GM12878 (cell line): ENCODE results near the gene DNTT. TPM values are rescaled to one million over a fixed set of nuclear protein-coding genes. Genes with fewer than 3 reads are reported as not detected.

Experiments used
- ATAC-seq: fragments of 200-7000 bp; cut with Tn5 transposase; 3 replicates; pipeline ENCODE4 v1.9.1; 2020; ENCODE audit warnings: mild to moderate bottlenecking, moderate library complexity
- BruUV-seq: library from RNA; stranded (reverse); fragments of 400-500 nt; replicated peaks from 2 replicates; lab custom pipeline; 2021; lab: Mats Ljungman, UMichigan
- CTCF ChIA-PET: fragments of 300-600 bp; sonication (Branson Sonifier 250); formaldehyde crosslinking; extraction: SDS; loops from one replicate; lab custom pipeline; 2021; ENCODE audit warnings: inconsistent platforms; lab: Yijun Ruan, JAX
- POLR2A ChIA-PET: fragments of 350-600 bp; formaldehyde crosslinking; extraction: SDS; loops from one replicate; lab custom pipeline; 2021; ENCODE audit warnings: inconsistent platforms; lab: Charles Lee
- RAD21 ChIA-PET: fragments of 300-600 bp; sonication (Branson Sonifier 250); formaldehyde crosslinking; loops from one replicate; lab custom pipeline; 2023; ENCODE audit warnings: antibody characterized with exemption; ENCODE audit not compliant: unreplicated experiment; lab: Charles Lee
- SMC1A ChIA-PET: fragments of 300-600 bp; sonication (Branson Sonifier 250); formaldehyde crosslinking; loops from one replicate; lab custom pipeline; 2023; ENCODE audit not compliant: unreplicated experiment, uncharacterized antibody; lab: Charles Lee
- DNase-seq: peaks from one replicate; pipeline ENCODE4 v3.0.0-alpha.2; 2011; ENCODE audit warnings: low read depth, low spot score
- FAIRE-seq: peaks from 3 replicates; lab custom pipeline; 2011; peaks lifted over from hg19 to GRCh38; lab: Jason Lieb, UNC
- H2AFZ ChIP-seq: 2 replicates; pipeline ENCODE4 v1.6.0; 2011; ENCODE audit warnings: low read depth, low read length, control low read depth; ENCODE audit not compliant: control insufficient read depth
- H3K27ac ChIP-seq: 2 replicates; pipeline ENCODE4 v1.5.1; 2011; ENCODE audit warnings: control low read depth; ENCODE audit not compliant: control insufficient read depth, insufficient read depth
- H3K27me3 ChIP-seq, 2 experiments: replicated peaks in 1 of 2; 2 replicates each; pipeline versions ENCODE4 v1.6.0 to v1.6.1; 2011; ENCODE audit warnings: low read length in 1 of 2; ENCODE audit not compliant: control insufficient read depth in 2 of 2, insufficient read depth in 2 of 2
- H3K36me3 ChIP-seq, 2 experiments: 2 replicates each; pipeline ENCODE4 v1.5.1; 2011; ENCODE audit warnings: low read length in 1 of 2; ENCODE audit not compliant: control insufficient read depth in 2 of 2, insufficient read depth in 2 of 2
- H3K4me1 ChIP-seq: 2 replicates; pipeline ENCODE4 v1.6.1; 2011; ENCODE audit warnings: mild to moderate bottlenecking, low read length, moderate library complexity, mixed read lengths; ENCODE audit not compliant: control insufficient read depth, insufficient read depth
- H3K4me2 ChIP-seq: 2 replicates; pipeline ENCODE4 v1.6.0; 2011; ENCODE audit warnings: control low read depth; ENCODE audit not compliant: control insufficient read depth, insufficient read depth
- H3K4me3 ChIP-seq: fragments of 200-600 bp; sonication (generic); 2 replicates; pipeline ENCODE4 v1.5.1; 2016
- H3K79me2 ChIP-seq: 2 replicates; pipeline ENCODE4 v1.6.0; 2011; ENCODE audit warnings: low read length; ENCODE audit not compliant: control insufficient read depth, insufficient read depth
- H3K9ac ChIP-seq: 2 replicates; pipeline ENCODE4 v1.8.0; 2011; ENCODE audit warnings: low read length, control low read depth, mixed read lengths; ENCODE audit not compliant: control insufficient read depth, insufficient read depth
- H3K9me3 ChIP-seq: replicated peaks from 3 replicates; pipeline ENCODE4 v1.5.1; 2011; ENCODE audit warnings: mild to moderate bottlenecking, low read length; ENCODE audit not compliant: control insufficient read depth, insufficient read depth
- H4K20me1 ChIP-seq: 2 replicates; pipeline ENCODE4 v1.6.0; 2011; ENCODE audit not compliant: control insufficient read depth, insufficient read depth
- EP300 ChIP-seq, 2 experiments: fragments of 150-350 bp in 1 of 2; IDR thresholded peaks; 2 replicates each; pipeline ENCODE4 v1.6.1; 2011 to 2012; ENCODE audit warnings: low read depth in 2 of 2, low read length in 2 of 2, borderline replicate concordance in 1 of 2, improper control_type of control experiment in 1 of 2, inconsistent platforms in 1 of 2; ENCODE audit not compliant: control insufficient read depth in 1 of 2
- MTA2 ChIP-seq: fragments of 450-650 bp; IDR thresholded peaks from 2 replicates; pipeline ENCODE4 v1.6.1; 2016; ENCODE audit warnings: low read depth, mild to moderate bottlenecking, moderate library complexity
- NBN ChIP-seq: fragments of 450-650 bp; IDR thresholded peaks from 2 replicates; pipeline ENCODE4 v1.6.1; 2016
- NFYA ChIP-seq: IDR thresholded peaks from 2 replicates; pipeline ENCODE4 v1.6.1; 2011; ENCODE audit warnings: low read depth, mild to moderate bottlenecking, low read length, improper control_type of control experiment, borderline replicate concordance
- RFX5 ChIP-seq: IDR thresholded peaks from 2 replicates; pipeline ENCODE4 v1.6.1; 2011; ENCODE audit warnings: low read depth, low read length, improper control_type of control experiment
- SPI1 ChIP-seq: IDR thresholded peaks from 2 replicates; pipeline ENCODE4 v1.6.1; 2011; ENCODE audit warnings: low read depth, mild to moderate bottlenecking, low read length, moderate library complexity, borderline replicate concordance; ENCODE audit not compliant: insufficient read depth
- STAT1 ChIP-seq: fragments of 450-650 bp; conservative IDR thresholded peaks from 2 replicates; pipeline ENCODE4 v1.6.1; 2014; ENCODE audit warnings: antibody characterized with exemption, mild to moderate bottlenecking
- SUPT20H ChIP-seq: IDR thresholded peaks from 2 replicates; pipeline ENCODE4 v1.6.1; 2011; ENCODE audit warnings: low read depth, mild to moderate bottlenecking, low read length, moderate library complexity, borderline replicate concordance; ENCODE audit not compliant: control insufficient read depth
- TARDBP ChIP-seq: IDR thresholded peaks from 2 replicates; pipeline ENCODE4 v1.6.1; 2016; ENCODE audit warnings: borderline replicate concordance
- YY1 ChIP-seq: IDR thresholded peaks from 2 replicates; pipeline ENCODE4 v1.6.1; 2011; ENCODE audit warnings: low read depth, mild to moderate bottlenecking, low read length
- ZNF384 ChIP-seq: IDR thresholded peaks from 2 replicates; pipeline ENCODE4 v1.6.1; 2012; ENCODE audit warnings: low read depth, mild to moderate bottlenecking, low read length, improper control_type of control experiment, borderline replicate concordance
- WGBS: methylation state at CpG from one replicate; pipeline ENCODE4 v1.1.6; 2016; ENCODE audit warnings: low lambda C conversion rate; ENCODE audit not compliant: insufficient replicate concordance, insufficient coverage; ENCODE audit errors: missing lambda C conversion rate; 5-methylcytosine and 5-hydroxymethylcytosine counted together
- in situ Hi-C: fragments of 300-500 bp; cut with MboI; formaldehyde crosslinking; loops from 9 replicates; pipeline ENCODE4 v1.14.3; 2018; ENCODE audit warnings: mixed read lengths
- intact Hi-C: fragments of 100-400 bp; cut with micrococcal nuclease; formaldehyde crosslinking; loops from one replicate; pipeline ENCODE4 v1.14.2; 2022; ENCODE audit not compliant: unreplicated experiment
- polyA plus RNA-seq, 11 experiments: library from polyadenylated mRNA; depleted of rRNA in 4 of 11; unstranded in 6 of 11; stranded (reverse) in 5 of 11; fragments of >200 nt; fragmentation: Nextera tagmentation in 4 of 11; fragmentation: Illumina TruSeq in 1 of 11; extraction: Ambion mirVana in 4 of 11; extraction: Trizol in 1 of 11; gene quantifications; 1 replicate in 1 of 11; 2 replicates in 10 of 11; pipeline versions ENCODE4 v1.2.1 to v1.2.3, GENCODE V29; 2011 to 2016; ENCODE audit warnings: inconsistent platforms in 2 of 11, missing spikeins in 2 of 11, low read depth in 1 of 11
- total RNA-seq, 4 experiments: library from RNA; depleted of rRNA in 3 of 4; stranded (reverse); fragments of >200 nt in 3 of 4; fragmentation: Illumina TruSeq in 1 of 4; extraction: Trizol in 1 of 4; gene quantifications; 2 replicates each; pipeline versions ENCODE4 v1.2.1 to v1.2.3, GENCODE V29; 2013 to 2021
- TF ChIP-seq, protein P1 (sequence below): IDR thresholded peaks from 2 replicates; pipeline ENCODE4 v1.6.1; 2011; ENCODE audit warnings: low read depth, mild to moderate bottlenecking, low read length, moderate library complexity, borderline replicate concordance; ENCODE audit errors: extremely low read depth
- TF ChIP-seq, protein P2 (sequence below): fragments of 450-650 bp; formaldehyde crosslinking; IDR thresholded peaks from 2 replicates; pipeline ENCODE4 v1.4.0; 2022; ENCODE audit warnings: mild to moderate bottlenecking, moderate library complexity
- TF ChIP-seq, protein P3 (sequence below): fragments of 450-650 bp; formaldehyde crosslinking; IDR thresholded peaks from 2 replicates; pipeline ENCODE4 v1.4.0; 2020; ENCODE audit warnings: mild to moderate bottlenecking, moderate library complexity

Gene DNTT
- total and polyA plus RNA-seq, 10 of the 15 experiments (the other 5 are each of a cell fraction or from before 2014, with no cell fraction given): 0.06 to 0.13 (median 0.09) TPM; not detected in 5

DNA sequence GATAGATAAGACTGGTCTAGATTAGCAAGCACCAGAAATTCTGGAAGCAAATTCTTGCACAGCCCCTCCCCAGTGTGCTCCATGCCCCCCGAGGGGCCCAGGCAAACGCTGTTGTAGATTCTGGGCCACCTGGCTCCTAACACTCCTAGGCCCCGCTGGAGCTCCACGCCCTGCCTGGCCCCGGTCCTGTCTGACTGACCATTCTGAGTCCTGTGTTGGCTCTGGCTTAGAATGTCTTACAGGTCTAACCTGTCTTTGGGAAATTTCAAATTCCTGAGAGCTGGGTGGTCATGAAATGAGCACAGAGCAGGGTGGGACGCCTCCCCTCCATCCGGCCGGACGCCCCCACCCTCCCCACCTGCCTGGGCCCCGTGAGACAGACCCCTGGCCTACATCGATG, 67.1 kb downstream of the DNTT start (continued):
- TF ChIP-seq, protein P1, sequence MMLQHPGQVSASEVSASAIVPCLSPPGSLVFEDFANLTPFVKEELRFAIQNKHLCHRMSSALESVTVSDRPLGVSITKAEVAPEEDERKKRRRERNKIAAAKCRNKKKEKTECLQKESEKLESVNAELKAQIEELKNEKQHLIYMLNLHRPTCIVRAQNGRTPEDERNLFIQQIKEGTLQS: no peak

DNA sequence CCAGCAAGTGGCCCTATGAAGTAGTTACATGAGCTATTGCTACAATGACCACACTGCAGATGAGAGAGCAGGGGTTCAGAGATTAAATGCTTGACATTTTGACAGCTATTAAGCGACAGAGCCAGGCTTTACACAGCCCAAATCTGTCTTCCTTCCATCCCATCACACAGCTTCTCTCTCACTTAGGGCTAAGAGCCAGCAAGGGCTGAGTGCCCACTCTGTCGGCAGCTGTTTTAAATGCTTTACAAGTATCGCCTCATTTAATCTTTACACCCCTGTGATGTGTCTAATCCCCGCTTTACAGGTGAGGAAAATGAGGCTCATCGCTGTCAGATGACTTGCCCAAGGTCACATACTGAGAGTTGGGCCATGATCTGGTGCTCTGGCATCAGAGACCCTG, 69.8 kb downstream of the DNTT start:
- ChIA-PET SMC1A (interaction anchor here (1.5 to 2.6 kb wide), 6 partner anchors 8 to 144 kb away, joined by 3 to 14 read pairs (median 4); no protein-coding TSS in a partner anchor), POLR2A (no interaction called here), RAD21 (interaction anchor here (2.4 kb wide), 1 partner anchor 140 kb away, joined by 14 read pairs; the partner anchor contains the start of gene TLL2), CTCF (interaction anchor here (0.7 to 8.1 kb wide), 15 partner anchors 8 to 651 kb away, joined by 3 to 64 read pairs (median 5); partner anchors contain the start of gene TLL2)
- DNase-seq: no peak
- H3K27ac ChIP-seq: no peak overlapping the region
- ATAC-seq: no peak
- H3K4me1 ChIP-seq: peaks cover 8% of the 10 kb centered on the region
- H3K4me3 ChIP-seq: no peak overlapping the region
- no peak overlapping the region for H3K4me2 ChIP-seq
- H3K9ac ChIP-seq: no peak overlapping the region
- no peak for FAIRE-seq
- in situ Hi-C loops: no loop called here
- no peaks in the 10 kb centered on the region for H3K36me3 ChIP-seq
- H4K20me1 ChIP-seq: no peaks in the 10 kb centered on the region
- 65% methylated on average over 5 of the region's 5 CpGs for WGBS
- H3K79me2 ChIP-seq: no peaks in the 10 kb centered on the region
- no peaks in the 10 kb centered on the region; a peak in 1 of 4 replicates for H3K27me3 ChIP-seq
- intact Hi-C loops: no loop called here
- no peaks in the 10 kb centered on the region for H3K9me3 ChIP-seq
- no TSS peak for BruUV-seq
- H2AFZ ChIP-seq: no peak overlapping the region
- TF ChIP-seq NFYA (no peak), MTA2 (no peak), SPI1 (no peak), NBN (no peak), TARDBP (no peak), RFX5 (no peak), YY1 (no peak), EP300 (IDR thresholded peaks at IDR 0.05; ENCODE audit: borderline replicate concordance in 1 of 2, control insufficient read depth in 1 of 2, low read depth in 2 of 2, low read length in 2 of 2) (no peak), ZNF384 (no peak), STAT1 (no peak), SUPT20H (no peak)
- TF ChIP-seq, protein P2, sequence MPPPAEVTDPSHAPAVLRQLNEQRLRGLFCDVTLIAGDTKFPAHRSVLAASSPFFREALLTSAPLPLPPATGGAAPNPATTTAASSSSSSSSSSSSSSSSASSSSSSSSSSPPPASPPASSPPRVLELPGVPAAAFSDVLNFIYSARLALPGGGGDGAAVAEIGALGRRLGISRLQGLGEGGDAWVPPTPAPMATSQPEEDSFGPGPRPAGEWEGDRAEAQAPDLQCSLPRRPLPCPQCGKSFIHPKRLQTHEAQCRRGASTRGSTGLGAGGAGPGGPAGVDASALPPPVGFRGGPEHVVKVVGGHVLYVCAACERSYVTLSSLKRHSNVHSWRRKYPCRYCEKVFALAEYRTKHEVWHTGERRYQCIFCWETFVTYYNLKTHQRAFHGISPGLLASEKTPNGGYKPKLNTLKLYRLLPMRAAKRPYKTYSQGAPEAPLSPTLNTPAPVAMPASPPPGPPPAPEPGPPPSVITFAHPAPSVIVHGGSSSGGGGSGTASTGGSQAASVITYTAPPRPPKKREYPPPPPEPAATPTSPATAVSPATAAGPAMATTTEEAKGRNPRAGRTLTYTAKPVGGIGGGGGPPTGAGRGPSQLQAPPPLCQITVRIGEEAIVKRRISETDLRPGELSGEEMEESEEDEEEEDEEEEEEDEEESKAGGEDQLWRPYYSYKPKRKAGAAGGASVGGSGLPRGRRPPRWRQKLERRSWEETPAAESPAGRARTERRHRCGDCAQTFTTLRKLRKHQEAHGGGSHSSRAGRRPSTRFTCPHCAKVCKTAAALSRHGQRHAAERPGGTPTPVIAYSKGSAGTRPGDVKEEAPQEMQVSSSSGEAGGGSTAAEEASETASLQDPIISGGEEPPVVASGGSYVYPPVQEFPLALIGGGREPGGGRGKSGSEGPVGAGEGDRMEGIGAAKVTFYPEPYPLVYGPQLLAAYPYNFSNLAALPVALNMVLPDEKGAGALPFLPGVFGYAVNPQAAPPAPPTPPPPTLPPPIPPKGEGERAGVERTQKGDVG (CRISPR knock-in tag): no peak
- TF ChIP-seq, protein P3, sequence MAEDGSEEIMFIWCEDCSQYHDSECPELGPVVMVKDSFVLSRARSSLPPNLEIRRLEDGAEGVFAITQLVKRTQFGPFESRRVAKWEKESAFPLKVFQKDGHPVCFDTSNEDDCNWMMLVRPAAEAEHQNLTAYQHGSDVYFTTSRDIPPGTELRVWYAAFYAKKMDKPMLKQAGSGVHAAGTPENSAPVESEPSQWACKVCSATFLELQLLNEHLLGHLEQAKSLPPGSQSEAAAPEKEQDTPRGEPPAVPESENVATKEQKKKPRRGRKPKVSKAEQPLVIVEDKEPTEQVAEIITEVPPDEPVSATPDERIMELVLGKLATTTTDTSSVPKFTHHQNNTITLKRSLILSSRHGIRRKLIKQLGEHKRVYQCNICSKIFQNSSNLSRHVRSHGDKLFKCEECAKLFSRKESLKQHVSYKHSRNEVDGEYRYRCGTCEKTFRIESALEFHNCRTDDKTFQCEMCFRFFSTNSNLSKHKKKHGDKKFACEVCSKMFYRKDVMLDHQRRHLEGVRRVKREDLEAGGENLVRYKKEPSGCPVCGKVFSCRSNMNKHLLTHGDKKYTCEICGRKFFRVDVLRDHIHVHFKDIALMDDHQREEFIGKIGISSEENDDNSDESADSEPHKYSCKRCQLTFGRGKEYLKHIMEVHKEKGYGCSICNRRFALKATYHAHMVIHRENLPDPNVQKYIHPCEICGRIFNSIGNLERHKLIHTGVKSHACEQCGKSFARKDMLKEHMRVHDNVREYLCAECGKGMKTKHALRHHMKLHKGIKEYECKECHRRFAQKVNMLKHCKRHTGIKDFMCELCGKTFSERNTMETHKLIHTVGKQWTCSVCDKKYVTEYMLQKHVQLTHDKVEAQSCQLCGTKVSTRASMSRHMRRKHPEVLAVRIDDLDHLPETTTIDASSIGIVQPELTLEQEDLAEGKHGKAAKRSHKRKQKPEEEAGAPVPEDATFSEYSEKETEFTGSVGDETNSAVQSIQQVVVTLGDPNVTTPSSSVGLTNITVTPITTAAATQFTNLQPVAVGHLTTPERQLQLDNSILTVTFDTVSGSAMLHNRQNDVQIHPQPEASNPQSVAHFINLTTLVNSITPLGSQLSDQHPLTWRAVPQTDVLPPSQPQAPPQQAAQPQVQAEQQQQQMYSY (CRISPR knock-in tag): no peak
